GM23338 (cell line): ENCODE data around the gene COL1A1. TPM values are rescaled to one million over a fixed set of nuclear protein-coding genes. Genes with fewer than 3 reads are reported as not detected.

Source experiments
- ATAC-seq: fragments of 200-7000 bp; cut with Tn5 transposase; 3 replicates; pipeline ENCODE4 v1.9.1; 2020
- DNase-seq: peaks from one replicate; pipeline ENCODE4 v3.0.0-alpha.2; 2015; ENCODE audit warnings: low spot score
- H2AFZ ChIP-seq: fragments of 200-600 bp; sonication (generic); 2 replicates; pipeline ENCODE4 v1.8.0; 2016; ENCODE audit warnings: antibody characterized with exemption, mild to moderate bottlenecking, moderate library complexity
- H3F3A ChIP-seq: fragments of 200-600 bp; sonication (generic); replicated peaks from 2 replicates; pipeline ENCODE4 v1.8.0; 2017; ENCODE audit warnings: antibody characterized with exemption, mixed run types, low read depth
- H3K27ac ChIP-seq: fragments of 200-600 bp; sonication (generic); 2 replicates; pipeline ENCODE4 v1.6.1; 2016; ENCODE audit warnings: low read depth
- H3K27me3 ChIP-seq: fragments of 200-600 bp; sonication (generic); 2 replicates; pipeline ENCODE4 v1.8.0; 2016; ENCODE audit warnings: mild to moderate bottlenecking, mixed run types, moderate library complexity; ENCODE audit not compliant: insufficient read depth
- H3K36me3 ChIP-seq: fragments of 200-600 bp; sonication (generic); 2 replicates; pipeline ENCODE4 v1.8.0; 2016; ENCODE audit warnings: mild to moderate bottlenecking; ENCODE audit not compliant: insufficient read depth
- H3K4me1 ChIP-seq: fragments of 200-600 bp; sonication (generic); 2 replicates; pipeline ENCODE4 v1.8.0; 2016; ENCODE audit warnings: mild to moderate bottlenecking, moderate library complexity; ENCODE audit not compliant: insufficient read depth
- H3K4me2 ChIP-seq: fragments of 200-600 bp; sonication (generic); 2 replicates; pipeline ENCODE4 v1.7.1; 2017; ENCODE audit warnings: mixed run types
- H3K4me3 ChIP-seq: fragments of 200-600 bp; sonication (generic); 2 replicates; pipeline ENCODE4 v1.6.1; 2016; ENCODE audit warnings: mixed run types
- H3K79me2 ChIP-seq: fragments of 200-600 bp; sonication (generic); replicated peaks from 2 replicates; pipeline ENCODE4 v1.8.0; 2017; ENCODE audit warnings: mild to moderate bottlenecking; ENCODE audit not compliant: insufficient read depth
- H3K9me2 ChIP-seq: fragments of 200-600 bp; sonication (generic); 2 replicates; pipeline ENCODE4 v1.8.0; 2017; ENCODE audit not compliant: insufficient read depth
- H4K20me1 ChIP-seq: fragments of 200-600 bp; sonication (generic); replicated peaks from 2 replicates; pipeline ENCODE4 v1.8.0; 2017; ENCODE audit warnings: mild to moderate bottlenecking; ENCODE audit not compliant: insufficient read depth
- H3K27ac Mint-ChIP-seq: 2 replicates; pipeline ENCODE4 v1.8.0; 2020; ENCODE audit warnings: inconsistent platforms, mild to moderate bottlenecking, moderate library complexity, mixed read lengths
- H3K27me3 Mint-ChIP-seq: 3 replicates; pipeline ENCODE4 v1.8.0; 2022; ENCODE audit warnings: low read depth, mild to moderate bottlenecking, moderate library complexity, mixed read lengths, inconsistent platforms; ENCODE audit not compliant: insufficient read depth, poor library complexity
- H3K36me3 Mint-ChIP-seq: 3 replicates; pipeline ENCODE4 v1.8.0; 2021; ENCODE audit warnings: low read depth, mild to moderate bottlenecking, inconsistent platforms, moderate library complexity, mixed read lengths
- H3K4me1 Mint-ChIP-seq: 3 replicates; pipeline ENCODE4 v1.8.0; 2020; ENCODE audit warnings: mild to moderate bottlenecking, inconsistent platforms, mixed read lengths
- H3K4me3 Mint-ChIP-seq: 3 replicates; pipeline ENCODE4 v1.8.0; 2021; ENCODE audit warnings: moderate library complexity, mild to moderate bottlenecking, inconsistent platforms, mixed read lengths
- H3K9me3 Mint-ChIP-seq: 3 replicates; pipeline ENCODE4 v1.8.0; 2020; ENCODE audit warnings: moderate library complexity, mild to moderate bottlenecking, inconsistent platforms, mixed read lengths
- CREB1 ChIP-seq: fragments of 250-450 bp; sonication (Bioruptor Pico); IDR thresholded peaks from 2 replicates; pipeline ENCODE4 v1.5.0; 2020; ENCODE audit warnings: low read depth, mild to moderate bottlenecking, moderate library complexity
- CTCF ChIP-seq, 2 experiments: fragments of 200-600 bp in 1 of 2; sonication (generic) in 1 of 2; conservative IDR thresholded peaks; 2 replicates each; pipeline versions ENCODE4 v1.5.1 to v1.6.1; 2016 to 2017; ENCODE audit warnings: antibody characterized with exemption in 2 of 2, low read depth in 2 of 2, mild to moderate bottlenecking in 2 of 2, moderate library complexity in 1 of 2
- ETS1 ChIP-seq: IDR thresholded peaks from 2 replicates; pipeline ENCODE4 v1.6.1; 2016; ENCODE audit warnings: antibody characterized with exemption
- EZH2 ChIP-seq: fragments of 200-600 bp; sonication (generic); IDR thresholded peaks from one replicate; pipeline ENCODE4 v1.8.0; 2017; ENCODE audit warnings: antibody characterized with exemption, mild to moderate bottlenecking, low read depth; ENCODE audit not compliant: unreplicated experiment
- EZH2phosphoT487 ChIP-seq: fragments of 200-600 bp; sonication (generic); IDR thresholded peaks from one replicate; pipeline ENCODE4 v1.8.1; 2018; ENCODE audit warnings: antibody characterized with exemption; ENCODE audit not compliant: unreplicated experiment
- JUNB ChIP-seq: IDR thresholded peaks from one replicate; pipeline ENCODE4 v1.6.1; 2016; ENCODE audit warnings: antibody characterized with exemption; ENCODE audit not compliant: unreplicated experiment
- NANOG ChIP-seq: IDR thresholded peaks from 2 replicates; pipeline ENCODE4 v1.6.1; 2016; ENCODE audit warnings: antibody characterized with exemption, borderline replicate concordance
- POLR2AphosphoS5 ChIP-seq: IDR thresholded peaks from 2 replicates; pipeline ENCODE4 v1.6.1; 2016; ENCODE audit warnings: antibody characterized with exemption, low read depth
- STAT1 ChIP-seq: IDR thresholded peaks from one replicate; pipeline ENCODE4 v1.6.1; 2016; ENCODE audit warnings: antibody characterized with exemption; ENCODE audit not compliant: unreplicated experiment
- ZNF114 ChIP-seq: fragments of 250-450 bp; sonication (Bioruptor Pico); IDR thresholded peaks from 2 replicates; pipeline ENCODE4 v1.5.0; 2020; ENCODE audit warnings: mild to moderate bottlenecking, moderate library complexity
- ZNF331 ChIP-seq: fragments of 250-450 bp; sonication (Bioruptor Pico); IDR thresholded peaks from 2 replicates; pipeline ENCODE4 v1.5.0; 2020; ENCODE audit warnings: low read depth, mild to moderate bottlenecking, moderate library complexity
- ZNF462 ChIP-seq: fragments of 250-450 bp; sonication (Bioruptor Pico); IDR thresholded peaks from 2 replicates; pipeline ENCODE4 v1.5.0; 2020; ENCODE audit warnings: mild to moderate bottlenecking, moderate library complexity
- polyA plus RNA-seq: library from polyadenylated mRNA; unstranded; fragments of >200 nt; fragmentation: Nextera tagmentation; extraction: Ambion mirVana; gene quantifications from 2 replicates; pipeline ENCODE4 v1.2.1, GENCODE V29; 2016
- total RNA-seq: library from RNA; depleted of rRNA; stranded (reverse); fragments of >200 nt; shearing (Covaris generic); gene quantifications from 2 replicates; pipeline ENCODE4 v1.2.3, GENCODE V29; 2014
- TF ChIP-seq, protein P1 (sequence below): IDR thresholded peaks from one replicate; pipeline ENCODE4 v1.6.1; 2018; ENCODE audit warnings: antibody characterized with exemption; ENCODE audit not compliant: unreplicated experiment

Gene COL1A1
- total and polyA plus RNA-seq, 2 experiments from 2014 or later = 21.2 to 34.3 TPM

DNA sequence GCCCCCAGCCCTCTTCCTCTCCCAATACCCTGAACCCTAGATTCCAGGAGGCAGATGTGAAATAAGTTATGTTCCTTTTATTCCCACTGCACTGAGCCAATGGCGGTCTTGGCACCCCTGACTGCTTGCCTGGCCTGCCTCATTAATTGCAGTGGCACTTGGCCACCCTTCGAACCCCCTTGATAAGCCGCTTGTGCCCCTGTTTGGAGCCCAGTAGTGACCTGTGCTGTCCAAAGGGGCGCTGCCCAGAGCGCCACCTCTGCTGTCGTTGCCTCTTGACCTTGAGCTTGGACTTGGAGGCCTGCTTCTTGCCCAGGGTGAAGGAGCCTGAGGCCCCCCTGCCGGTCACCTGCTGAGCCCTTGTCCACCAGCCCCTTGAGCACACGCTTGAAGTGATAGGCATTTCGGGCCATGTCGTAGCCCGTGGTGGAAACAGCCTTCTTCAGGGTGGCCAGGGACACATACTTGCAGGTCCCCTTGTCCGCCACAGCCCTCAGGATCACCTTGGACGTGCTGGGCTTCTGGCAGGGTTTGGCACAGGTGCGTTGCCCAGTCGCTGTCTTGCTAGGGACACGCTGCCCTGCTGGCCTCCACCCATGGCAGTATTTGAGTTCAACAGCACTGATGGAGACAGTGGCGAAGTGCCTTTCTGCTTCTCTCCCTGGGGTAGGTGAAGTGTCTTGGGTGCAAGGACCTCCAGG, 29.9 kb downstream of the COL1A1 start:
- Histone ChIP-seq H3K36me3 (no peaks in the 10 kb centered on the region), H3F3A (no peaks in the 10 kb centered on the region), H3K4me2 (no peak overlapping the region), H4K20me1 (no peaks in the 10 kb centered on the region), H3K79me2 (no peaks in the 10 kb centered on the region), H3K27me3 (no peaks in the 10 kb centered on the region), H3K4me3 (no peak overlapping the region), H3K9me2 (no peaks in the 10 kb centered on the region), H3K27ac (no peak overlapping the region), H2AFZ (no peak overlapping the region), H3K4me1 (no peaks in the 10 kb centered on the region)
- H3K4me3 Mint-ChIP-seq = no peak overlapping the region
- ATAC-seq = no peak
- H3K36me3 Mint-ChIP-seq = no peaks in the 10 kb centered on the region
- no peaks in the 10 kb centered on the region; the same call in 2 of the 3 replicates for H3K9me3 Mint-ChIP-seq
- H3K27me3 Mint-ChIP-seq = peaks cover 11% of the 10 kb centered on the region
- H3K4me1 Mint-ChIP-seq = peaks cover 25% of the 10 kb centered on the region
- TF ChIP-seq ZNF462 (no peak), CREB1 (CRISPR knock-in tag) (no peak), ZNF114 (CRISPR knock-in tag) (no peak), CTCF (conservative IDR thresholded peaks at IDR 0.05; ENCODE audit: low read depth in 2 of 2) (no peak), EZH2phosphoT487 (no peak), STAT1 (no peak), ETS1 (no peak), ZNF331 (no peak), NANOG (no peak), EZH2 (no peak), JUNB (no peak), POLR2AphosphoS5 (no peak)
- TF ChIP-seq, protein P1, sequence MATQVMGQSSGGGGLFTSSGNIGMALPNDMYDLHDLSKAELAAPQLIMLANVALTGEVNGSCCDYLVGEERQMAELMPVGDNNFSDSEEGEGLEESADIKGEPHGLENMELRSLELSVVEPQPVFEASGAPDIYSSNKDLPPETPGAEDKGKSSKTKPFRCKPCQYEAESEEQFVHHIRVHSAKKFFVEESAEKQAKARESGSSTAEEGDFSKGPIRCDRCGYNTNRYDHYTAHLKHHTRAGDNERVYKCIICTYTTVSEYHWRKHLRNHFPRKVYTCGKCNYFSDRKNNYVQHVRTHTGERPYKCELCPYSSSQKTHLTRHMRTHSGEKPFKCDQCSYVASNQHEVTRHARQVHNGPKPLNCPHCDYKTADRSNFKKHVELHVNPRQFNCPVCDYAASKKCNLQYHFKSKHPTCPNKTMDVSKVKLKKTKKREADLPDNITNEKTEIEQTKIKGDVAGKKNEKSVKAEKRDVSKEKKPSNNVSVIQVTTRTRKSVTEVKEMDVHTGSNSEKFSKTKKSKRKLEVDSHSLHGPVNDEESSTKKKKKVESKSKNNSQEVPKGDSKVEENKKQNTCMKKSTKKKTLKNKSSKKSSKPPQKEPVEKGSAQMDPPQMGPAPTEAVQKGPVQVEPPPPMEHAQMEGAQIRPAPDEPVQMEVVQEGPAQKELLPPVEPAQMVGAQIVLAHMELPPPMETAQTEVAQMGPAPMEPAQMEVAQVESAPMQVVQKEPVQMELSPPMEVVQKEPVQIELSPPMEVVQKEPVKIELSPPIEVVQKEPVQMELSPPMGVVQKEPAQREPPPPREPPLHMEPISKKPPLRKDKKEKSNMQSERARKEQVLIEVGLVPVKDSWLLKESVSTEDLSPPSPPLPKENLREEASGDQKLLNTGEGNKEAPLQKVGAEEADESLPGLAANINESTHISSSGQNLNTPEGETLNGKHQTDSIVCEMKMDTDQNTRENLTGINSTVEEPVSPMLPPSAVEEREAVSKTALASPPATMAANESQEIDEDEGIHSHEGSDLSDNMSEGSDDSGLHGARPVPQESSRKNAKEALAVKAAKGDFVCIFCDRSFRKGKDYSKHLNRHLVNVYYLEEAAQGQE = no peak
- H3K27ac Mint-ChIP-seq = no peak overlapping the region
- no peak for DNase-seq
